HS-27A (cell line): ENCODE measurements around the gene DGCR8.
A peak's percentile ranks its signal among the peaks of the same experiment; 100 is the strongest.

ENCODE experiments used
- DNase-seq: peaks from one replicate; pipeline ENCODE4 v3.0.0-alpha.2; 2012; ENCODE audit warnings: low read depth, missing footprints

The DGCR8 gene

DNA sequence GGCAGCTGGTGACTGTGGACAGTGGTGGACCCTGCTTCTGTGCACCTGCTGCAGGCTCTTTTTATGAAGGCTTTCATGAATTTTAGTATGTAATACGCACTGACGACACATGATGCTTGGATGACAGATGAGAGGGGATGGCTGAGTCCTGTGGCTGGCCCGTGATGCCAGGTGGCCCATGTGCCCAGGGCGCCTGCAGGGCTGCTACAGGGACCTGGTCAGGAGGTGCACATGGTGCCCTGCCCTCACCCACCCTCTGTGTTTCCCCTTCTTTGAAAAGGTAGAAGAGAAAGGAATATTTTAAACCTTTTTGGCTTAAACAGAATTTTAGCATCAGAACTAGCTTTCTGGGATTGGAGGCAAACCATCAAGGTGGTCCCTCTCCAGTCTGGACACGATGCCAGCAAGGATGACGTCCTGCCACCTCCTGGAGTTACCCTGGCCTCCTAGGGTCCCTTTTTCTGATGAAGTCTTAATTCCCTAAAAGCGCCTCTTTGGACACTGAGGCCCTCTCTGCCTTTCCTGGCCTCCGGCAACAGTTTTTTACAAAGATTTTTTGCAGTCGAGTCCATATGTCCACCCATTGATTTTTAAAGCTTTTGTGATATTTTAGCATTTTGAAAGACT, 30.4 kb downstream of the DGCR8 start:
- no peak for DNase-seq

- DNase-seq = no peak
Measured at GRCh38 chr22:20111045-20111688, 31.1 kb downstream of the DGCR8 start.

- DNase-seq = no peak
Measured at GRCh38 chr22:20111689-20112622, 31.9 kb downstream of the DGCR8 start.

DNA sequence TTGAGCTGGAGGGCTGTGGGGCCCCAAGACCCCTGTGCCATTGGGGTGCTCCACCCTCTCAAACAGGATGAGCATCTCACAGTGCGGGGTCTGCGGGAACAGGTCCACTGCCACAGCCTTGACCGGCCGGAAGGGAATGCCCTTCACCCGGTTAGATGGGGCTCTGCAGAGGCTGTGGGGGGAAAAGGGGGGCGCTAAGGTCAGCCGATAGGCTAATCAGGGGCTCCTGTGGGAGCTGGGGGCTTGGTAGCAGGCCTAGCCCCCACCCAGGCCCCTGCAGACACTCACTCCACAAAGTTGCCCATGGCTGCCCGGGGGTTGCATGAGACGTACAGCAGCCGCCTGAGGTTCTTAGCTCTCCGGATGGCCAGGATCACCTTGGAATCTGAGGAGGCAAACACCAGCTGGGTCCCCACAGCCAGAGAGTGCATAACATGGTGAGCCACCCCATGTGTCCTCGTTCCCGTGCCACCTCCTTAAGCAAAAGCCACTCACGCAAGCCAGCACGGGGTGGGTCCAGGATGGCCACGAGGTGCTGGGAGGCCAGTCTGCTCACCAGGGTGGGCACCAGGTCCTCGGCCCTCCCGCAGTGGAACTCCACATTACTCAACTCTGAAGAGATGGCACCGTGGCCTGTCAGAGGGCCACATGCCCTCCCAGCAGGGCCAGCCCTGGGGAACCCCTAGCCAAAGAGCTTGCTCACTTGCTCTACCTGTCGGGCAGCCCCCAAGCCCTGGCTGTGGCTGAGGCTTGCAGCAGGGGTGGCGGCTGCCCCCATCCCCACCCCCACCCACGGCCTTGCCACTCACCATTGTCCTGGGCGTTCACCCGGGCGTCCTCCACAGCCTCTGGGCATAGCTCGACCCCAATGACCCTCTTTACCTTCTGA, 32.8 kb downstream of the DGCR8 start:
- no peak for DNase-seq

- no peak for DNase-seq
Measured at GRCh38 chr22:20113551-20114310, 33.7 kb downstream of the DGCR8 start.

- no peak for DNase-seq
Measured at GRCh38 chr22:20114506-20115475, 34.8 kb downstream of the DGCR8 start.

- DNase-seq = no peak
Measured at GRCh38 chr22:20115691-20116375, 35.8 kb downstream of the DGCR8 start, which contains the start of gene RANBP1. Gene RANBP1 (plus strand): TSS chr22:20116104. CDS start chr22:20116185, 81 bp downstream.

DNA sequence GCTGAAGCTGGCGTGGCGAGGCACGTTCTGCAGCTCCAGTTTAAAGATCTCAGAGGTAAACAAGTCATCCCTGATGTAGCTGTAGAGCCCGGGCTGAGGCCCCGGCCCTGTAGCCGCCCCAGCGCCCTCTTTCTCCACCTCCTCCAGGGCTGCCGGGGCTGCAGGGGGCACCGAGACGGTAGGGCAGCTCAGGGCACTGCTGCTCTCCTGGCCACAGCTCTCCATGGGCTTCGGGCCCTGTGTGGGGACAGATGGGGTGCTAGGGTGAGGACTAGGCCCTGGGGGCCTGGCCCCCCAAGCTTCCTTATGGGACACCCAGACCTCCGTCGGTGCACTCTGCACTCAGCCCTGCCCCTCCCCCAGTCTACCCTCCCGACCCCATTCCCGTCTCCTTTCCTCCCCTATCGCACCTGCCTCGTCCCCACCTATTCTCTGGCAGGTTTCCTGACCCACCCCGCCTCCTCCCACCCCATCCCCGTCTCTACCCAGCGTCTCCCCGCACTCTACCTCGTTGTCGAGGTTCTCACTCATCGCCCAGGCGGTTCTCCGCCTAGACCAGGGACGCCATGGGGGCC, 36.4 kb downstream of the DGCR8 start:
- no peak for DNase-seq

DNA sequence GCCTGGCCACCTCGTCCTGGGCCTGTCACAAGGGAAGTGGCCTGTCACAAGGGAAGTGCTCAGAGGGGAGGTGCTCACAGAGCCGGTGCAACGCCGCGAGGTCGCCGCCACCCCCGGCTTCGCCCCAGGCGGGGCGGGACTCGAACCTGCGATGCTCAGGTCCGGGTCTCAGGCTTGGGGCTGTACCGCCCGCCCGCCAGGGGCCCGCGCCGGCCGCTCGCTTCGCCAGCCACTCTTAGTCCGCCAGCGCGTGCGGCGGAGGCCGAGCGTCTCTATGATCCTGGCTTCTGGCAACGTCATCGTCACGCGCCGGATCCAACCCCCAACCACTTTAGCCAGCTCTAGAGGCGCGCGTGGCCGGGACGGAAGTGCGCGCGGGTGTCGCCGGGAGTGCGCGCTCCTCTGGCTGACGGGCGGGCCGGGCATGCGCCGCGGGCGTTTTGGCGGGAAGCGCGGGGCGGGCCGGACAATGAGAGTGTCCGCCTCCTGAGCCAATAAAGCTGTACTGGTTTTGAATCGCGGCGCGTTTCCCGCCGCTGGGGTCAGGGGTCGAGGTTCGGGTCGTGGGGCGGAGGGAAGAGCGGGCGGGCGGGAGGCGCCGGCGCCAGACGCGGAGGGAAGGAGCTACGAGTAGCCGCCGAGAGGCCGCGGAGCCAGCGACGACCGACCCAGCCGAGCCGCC, 37.1 kb downstream of the DGCR8 start, which contains the start of gene TRMT2A:
Gene TRMT2A (minus strand): TSS at position 276 of the 682 bp plus-strand sequence. CDS start 320 bp downstream, outside the sequence.
- peak; percentile 90 for DNase-seq

DNA sequence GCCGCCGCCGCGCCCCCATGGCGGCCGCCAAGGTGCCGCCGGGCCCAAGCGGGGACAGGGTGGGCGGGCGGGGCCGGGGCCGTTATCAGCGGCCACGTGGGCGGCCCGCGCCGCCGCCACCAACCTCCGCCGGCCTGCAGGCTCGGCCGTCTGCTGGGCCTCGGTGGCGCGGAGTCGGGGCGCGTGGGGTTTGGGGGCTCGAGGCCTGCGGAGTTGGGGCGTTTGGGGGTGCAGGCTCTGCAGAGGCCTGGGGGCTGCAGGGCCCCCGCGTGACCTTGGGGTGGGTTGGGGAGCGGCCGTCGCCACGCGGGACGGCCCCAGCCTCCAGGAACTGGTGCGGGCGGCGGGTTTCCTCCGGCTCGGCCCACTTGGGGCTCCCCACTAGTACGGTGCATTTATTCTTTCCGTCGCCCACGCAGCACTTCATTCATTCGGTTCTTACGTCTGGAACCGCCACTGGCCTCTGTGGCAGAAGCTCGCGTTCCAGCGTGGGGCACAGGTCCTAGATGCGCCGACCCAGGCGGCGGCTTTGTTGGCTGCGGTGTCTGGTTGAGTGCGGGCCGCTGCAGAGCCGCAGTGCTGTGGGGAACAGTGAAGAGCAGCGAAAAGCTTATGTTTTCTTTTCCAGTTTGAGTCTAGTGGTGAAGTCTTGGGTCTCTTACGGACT, 37.7 kb downstream of the DGCR8 start:
- no peak for DNase-seq

GRCh38 chr22:20118300-20119020, 38.4 kb downstream of the DGCR8 start:
- DNase-seq = no peak

- DNase-seq = no peak
Measured at GRCh38 chr22:20121856-20122415, 41.9 kb downstream of the DGCR8 start.

DNA sequence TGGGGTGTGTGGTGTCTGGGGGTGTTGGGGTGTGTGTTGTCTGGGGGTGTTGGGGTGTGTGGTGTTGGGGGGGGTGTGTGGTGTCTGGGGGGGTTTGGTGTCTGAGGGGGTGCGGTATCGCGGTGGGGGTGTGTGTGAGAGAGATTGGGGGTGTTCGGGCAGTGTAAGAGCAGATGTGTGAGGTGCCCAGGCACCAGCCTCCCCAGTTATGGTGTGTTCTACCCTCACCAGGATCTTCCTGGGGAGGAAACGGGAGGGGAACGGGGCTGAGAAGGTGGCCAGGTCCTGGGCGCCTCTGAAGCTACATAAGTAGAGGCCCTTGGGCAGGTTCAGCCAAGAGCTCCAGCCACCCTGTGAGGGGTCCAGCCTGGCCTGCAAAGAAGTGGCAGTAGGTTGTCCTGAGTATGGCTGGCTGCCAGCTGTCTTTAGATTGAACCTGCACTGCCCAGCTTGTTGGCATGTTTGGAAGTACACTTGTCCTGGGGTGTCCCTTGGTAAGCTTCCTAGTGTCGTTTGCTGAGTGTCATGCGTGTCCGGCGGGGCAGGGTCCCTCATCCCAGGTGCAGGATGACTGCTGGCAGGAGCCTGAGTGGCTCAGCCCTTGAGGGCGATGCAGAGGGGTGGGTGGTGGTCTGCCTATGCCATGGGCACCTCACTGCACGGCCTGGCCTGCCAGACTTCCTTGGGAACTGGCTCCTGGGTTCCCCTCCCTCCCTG, 43.5 kb downstream of the DGCR8 start:
- no peak for DNase-seq

- no peak for DNase-seq
Measured at GRCh38 chr22:20124083-20124787, 44.2 kb downstream of the DGCR8 start.
